Tibial artery (tissue), 4 donors: ENCODE data around the gene TNNT1.

ENCODE experiments used
- DNase-seq, 2 donors: peaks; one replicate each; pipeline ENCODE4 v3.0.0-alpha.2; 2019
- H3K27ac ChIP-seq, 2 donors: fragments of 200-600 bp; sonication (generic) in 1 of 2; 1 replicate in 1 of 2; 2 replicates in 1 of 2; pipeline ENCODE4 v1.5.1; 2018 to 2019; ENCODE audit warnings: mild to moderate bottlenecking in 1 of 2
- H3K27me3 ChIP-seq, 2 donors: fragments of 200-600 bp; sonication (generic) in 1 of 2; one replicate each; pipeline versions ENCODE4 v1.5.1 to v1.6.0; 2016 to 2019
- H3K36me3 ChIP-seq, 3 donors: fragments of 200-600 bp; sonication (generic) in 2 of 3; one replicate each; pipeline ENCODE4 v1.5.1; 2016 to 2019; ENCODE audit warnings: mild to moderate bottlenecking in 2 of 3
- H3K4me1 ChIP-seq, 4 donors: fragments of 200-600 bp; sonication (generic) in 2 of 4; 1 replicate in 3 of 4; 2 replicates in 1 of 4; pipeline ENCODE4 v1.5.1; 2016 to 2019
- H3K4me3 ChIP-seq, 2 donors: fragments of 200-600 bp; sonication (generic) in 1 of 2; 1 replicate in 1 of 2; 2 replicates in 1 of 2; pipeline ENCODE4 v1.5.1; 2018 to 2019; ENCODE audit warnings: mild to moderate bottlenecking in 2 of 2
- H3K9me3 ChIP-seq, 3 donors: fragments of 200-600 bp; sonication (generic) in 1 of 3; one replicate each; pipeline ENCODE4 v1.5.1; 2016 to 2019
- intact Hi-C: fragments of 100-400 bp; cut with DNase I; formaldehyde crosslinking; loops from one replicate; pipeline ENCODE4 v1.15.0; 2023; ENCODE audit warnings: low total_unique reads
- TF ChIP-seq, protein P1 (sequence below), 2 experiments: fragments of 200-600 bp in 1 of 2; fragments of 450-650 bp in 1 of 2; IDR thresholded peaks; one replicate each; pipeline ENCODE4 v1.5.1; 2017 to 2019; ENCODE audit warnings: antibody characterized with exemption in 2 of 2, mild to moderate bottlenecking in 1 of 2, moderate library complexity in 1 of 2

Gene TNNT1

DNA sequence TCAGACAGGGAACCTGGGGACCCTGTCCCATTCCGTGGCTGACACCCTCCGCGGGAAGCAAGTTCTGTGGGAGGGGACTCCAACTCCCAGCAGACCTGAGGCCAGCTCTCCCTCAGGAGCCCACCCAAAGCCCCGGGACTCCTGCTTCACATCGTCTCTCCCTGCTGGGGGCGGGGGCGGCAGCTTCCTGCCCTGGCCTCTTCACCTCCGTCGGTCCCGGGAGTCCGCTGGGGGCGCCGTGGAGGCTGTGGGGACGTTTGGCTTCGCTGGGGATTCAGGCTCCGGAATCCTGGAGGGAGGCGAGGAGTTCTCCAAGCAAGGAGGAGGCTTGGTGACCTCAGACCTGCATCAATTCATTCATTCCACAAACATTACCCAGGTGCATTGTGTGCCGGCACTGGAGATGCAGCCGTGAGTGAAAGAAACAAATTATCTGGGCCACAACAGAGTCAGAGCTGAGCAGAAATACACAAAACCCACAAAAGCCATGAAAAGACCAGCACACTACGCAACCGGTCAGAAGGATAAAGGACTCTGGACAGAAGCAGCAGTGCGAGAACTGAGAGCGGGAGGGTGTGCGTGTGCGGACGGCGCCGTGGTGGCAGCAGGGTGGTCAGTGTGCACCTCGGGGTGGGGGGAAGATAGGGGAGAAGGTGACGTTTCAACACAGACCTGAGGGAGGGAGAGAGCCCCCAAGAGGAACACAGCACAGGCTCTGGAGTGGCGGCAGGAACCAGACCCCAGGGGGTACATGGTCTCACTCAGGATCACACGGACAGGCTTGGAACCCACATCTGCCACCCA lies 54.3 kb downstream of the TNNT1 start:
- peaks cover 63 to 82% (median 69%) of the 10 kb centered on the region in 3 donors for H3K36me3 ChIP-seq
- H3K27me3 ChIP-seq, result no peaks in the 10 kb centered on the region
- no peaks in the 10 kb centered on the region for H3K9me3 ChIP-seq
- TF ChIP-seq, protein P1, sequence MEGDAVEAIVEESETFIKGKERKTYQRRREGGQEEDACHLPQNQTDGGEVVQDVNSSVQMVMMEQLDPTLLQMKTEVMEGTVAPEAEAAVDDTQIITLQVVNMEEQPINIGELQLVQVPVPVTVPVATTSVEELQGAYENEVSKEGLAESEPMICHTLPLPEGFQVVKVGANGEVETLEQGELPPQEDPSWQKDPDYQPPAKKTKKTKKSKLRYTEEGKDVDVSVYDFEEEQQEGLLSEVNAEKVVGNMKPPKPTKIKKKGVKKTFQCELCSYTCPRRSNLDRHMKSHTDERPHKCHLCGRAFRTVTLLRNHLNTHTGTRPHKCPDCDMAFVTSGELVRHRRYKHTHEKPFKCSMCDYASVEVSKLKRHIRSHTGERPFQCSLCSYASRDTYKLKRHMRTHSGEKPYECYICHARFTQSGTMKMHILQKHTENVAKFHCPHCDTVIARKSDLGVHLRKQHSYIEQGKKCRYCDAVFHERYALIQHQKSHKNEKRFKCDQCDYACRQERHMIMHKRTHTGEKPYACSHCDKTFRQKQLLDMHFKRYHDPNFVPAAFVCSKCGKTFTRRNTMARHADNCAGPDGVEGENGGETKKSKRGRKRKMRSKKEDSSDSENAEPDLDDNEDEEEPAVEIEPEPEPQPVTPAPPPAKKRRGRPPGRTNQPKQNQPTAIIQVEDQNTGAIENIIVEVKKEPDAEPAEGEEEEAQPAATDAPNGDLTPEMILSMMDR (IDR thresholded peaks at IDR 0.05), result no peak
- intact Hi-C loops, result no loop called here
- no peaks in the 10 kb centered on the region for H3K4me1 ChIP-seq
- no peak overlapping the region for H3K4me3 ChIP-seq
- H3K27ac ChIP-seq, result no peak overlapping the region
- DNase-seq, result no peak

DNA sequence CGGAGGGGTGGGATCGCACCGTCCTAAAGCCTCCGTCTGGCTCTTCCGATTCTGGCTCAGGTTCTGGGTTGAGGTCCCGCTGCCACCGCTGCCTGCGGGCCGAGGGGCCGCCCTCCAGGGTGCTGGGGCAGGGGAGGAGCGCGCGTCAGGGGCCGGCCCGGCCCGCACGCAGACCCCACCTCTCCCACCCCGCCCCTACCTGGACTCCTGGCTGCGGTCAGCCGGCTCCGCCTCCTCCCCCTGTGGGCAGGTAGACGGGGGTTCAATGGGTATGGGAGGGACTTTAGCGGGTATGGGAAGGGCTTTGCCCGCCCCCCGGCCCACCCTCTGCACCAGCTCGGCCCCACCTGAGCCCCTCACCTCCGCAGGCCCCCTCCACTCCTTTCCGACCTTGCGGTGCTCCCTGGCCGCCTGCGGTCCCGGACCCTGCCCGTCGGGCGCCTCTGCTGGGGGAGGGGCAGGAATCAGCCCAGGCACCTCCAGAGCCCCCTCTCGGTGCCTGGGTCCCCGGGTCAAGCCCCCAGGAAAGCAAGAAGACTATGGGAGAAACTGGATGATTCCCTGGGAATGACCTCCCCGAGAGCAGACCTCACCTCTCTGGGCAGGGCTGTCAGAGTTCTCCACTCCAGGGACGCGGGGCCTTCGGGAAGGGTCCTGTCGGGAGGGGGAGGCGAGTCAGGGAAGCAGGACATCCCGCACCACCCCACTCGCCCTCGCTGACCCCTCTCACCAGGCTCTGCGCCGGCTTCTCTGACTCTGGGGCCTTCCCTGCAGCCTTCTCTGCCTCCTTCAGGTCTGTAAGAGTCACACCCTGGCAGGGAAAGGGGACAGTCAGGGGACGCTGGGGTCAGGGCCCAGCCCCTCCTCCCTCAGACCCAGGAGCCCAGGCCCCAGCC lies 56.3 kb downstream of the TNNT1 start:
- no peaks in the 10 kb centered on the region for H3K27me3 ChIP-seq
- H3K27ac ChIP-seq, result no peak overlapping the region
- TF ChIP-seq, protein P1 (IDR thresholded peaks at IDR 0.05), result no peak
- no peaks in the 10 kb centered on the region for H3K9me3 ChIP-seq
- intact Hi-C loops, result no loop called here
- peaks cover 0 to 10% (median 7%) of the 10 kb centered on the region in 4 donors for H3K4me1 ChIP-seq
- no peak overlapping the region for H3K4me3 ChIP-seq
- no peak for DNase-seq
- peaks cover 50 to 65% (median 54%) of the 10 kb centered on the region in 3 donors for H3K36me3 ChIP-seq

DNA sequence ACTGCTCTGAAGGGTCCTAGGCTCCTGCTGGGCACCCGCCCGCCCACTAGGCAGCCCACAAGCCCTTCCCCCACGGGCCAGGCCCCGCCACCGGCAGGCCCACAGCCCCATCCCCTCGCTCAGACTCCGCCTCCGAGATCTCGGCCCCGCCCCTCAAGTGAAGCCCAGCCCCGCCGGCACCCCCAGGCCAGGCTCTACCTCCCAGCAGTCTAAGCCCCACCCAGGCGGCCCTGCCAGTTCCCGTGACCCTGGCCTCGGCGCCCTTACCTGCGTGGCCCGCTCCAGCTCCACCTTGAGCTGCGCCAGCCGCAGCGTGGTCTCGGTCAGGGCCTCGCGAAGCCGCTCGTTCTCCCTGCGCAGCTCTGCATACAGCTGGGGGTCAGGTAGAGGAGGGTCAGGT lies 57.1 kb downstream of the TNNT1 start:
- intact Hi-C loops, result no loop called here
- TF ChIP-seq, protein P1 (IDR thresholded peaks at IDR 0.05), result no peak
- DNase-seq, result no peak
- Histone ChIP-seq H3K4me3 (no peak overlapping the region), H3K4me1 (peaks cover 0 to 17% (median 14%) of the 10 kb centered on the region in 4 donors), H3K9me3 (no peaks in the 10 kb centered on the region), H3K36me3 (peaks cover 50 to 63% (median 54%) of the 10 kb centered on the region in 3 donors), H3K27me3 (peaks cover 0 to 7% of the 10 kb centered on the region in 2 donors), H3K27ac (no peak overlapping the region)

DNA sequence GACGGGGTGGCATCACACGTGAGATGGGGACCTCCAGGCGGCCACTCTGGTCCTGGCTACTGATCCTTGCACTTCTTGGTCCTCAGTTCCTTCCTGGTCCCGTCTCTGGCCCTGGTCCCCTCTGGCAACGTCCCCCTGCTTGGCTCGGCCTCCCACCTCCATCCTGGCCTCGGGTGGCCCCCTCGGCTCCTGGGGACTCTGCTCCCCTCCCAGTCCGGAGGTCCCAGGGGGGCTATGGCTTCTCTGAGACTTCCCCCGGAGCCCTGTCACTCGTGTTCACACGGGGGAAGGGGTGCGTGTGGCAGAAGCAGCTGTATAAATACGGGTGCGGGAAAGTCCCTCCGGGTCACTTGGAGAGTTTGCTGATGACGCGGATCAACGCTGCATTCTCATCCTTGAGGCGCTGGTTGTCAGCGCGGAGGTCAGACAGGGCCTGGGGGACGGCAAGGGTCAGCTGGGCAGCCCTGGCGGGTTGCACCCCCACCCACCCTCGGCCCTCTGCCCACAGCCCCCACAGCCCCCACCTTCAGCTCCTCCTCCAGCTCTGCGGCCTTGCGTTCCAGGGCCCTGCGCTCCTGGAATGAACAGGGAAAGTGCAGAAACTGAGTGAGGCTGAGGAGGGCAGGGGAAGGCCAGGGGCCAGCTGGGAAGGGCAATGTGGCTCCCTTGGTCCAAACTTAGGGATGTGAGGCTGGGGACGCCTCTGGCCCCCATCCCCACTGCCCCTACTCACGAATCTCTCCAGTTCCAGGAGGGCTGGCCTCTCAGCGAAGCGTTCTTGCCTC lies 57.7 kb downstream of the TNNT1 start:
- no peak for DNase-seq
- peaks cover 50 to 60% (median 52%) of the 10 kb centered on the region in 3 donors for H3K36me3 ChIP-seq
- peaks cover 0 to 23% (median 20%) of the 10 kb centered on the region in 4 donors for H3K4me1 ChIP-seq

More for the DNA sequence above, 57.7 kb downstream of the TNNT1 start:
- TF ChIP-seq, protein P1 (IDR thresholded peaks at IDR 0.05), result no peak
- Histone ChIP-seq H3K9me3 (no peaks in the 10 kb centered on the region), H3K27ac (no peak overlapping the region), H3K27me3 (peaks cover 0 to 13% of the 10 kb centered on the region in 2 donors), H3K4me3 (no peak overlapping the region)
- intact Hi-C loops, result no loop called here
